Caco-2 (cell line): ENCODE results near the gene TRAM2. TPM values are rescaled to one million over a fixed set of nuclear protein-coding genes. Genes with fewer than 3 reads are reported as not detected.

Source experiments
- BruUV-seq: library from RNA; stranded (reverse); fragments of 400-500 nt; replicated peaks from 2 replicates; lab custom pipeline; 2021; lab: Mats Ljungman, UMichigan
- CTCF ChIA-PET: fragments of 300-600 bp; sonication (Branson Sonifier 250); formaldehyde crosslinking; loops from one replicate; lab custom pipeline; 2022; ENCODE audit warnings: antibody characterized with exemption; lab: Charles Lee
- POLR2A ChIA-PET: fragments of 300-600 bp; sonication (Branson Sonifier 250); formaldehyde crosslinking; loops from one replicate; lab custom pipeline; 2022; ENCODE audit warnings: antibody characterized with exemption; lab: Charles Lee
- DNase-seq, 2 experiments: peaks; one replicate each; pipeline versions ENCODE4 v3.0.0 to v3.0.0-alpha.2; 2020 to 2022
- H3K27me3 ChIP-seq: replicated peaks from 2 replicates; pipeline ENCODE4 v1.6.0; 2011; ENCODE audit warnings: low read length; ENCODE audit not compliant: control insufficient read depth, insufficient read depth
- H3K36me3 ChIP-seq: 2 replicates; pipeline ENCODE4 v1.5.1; 2011; ENCODE audit warnings: low read length; ENCODE audit not compliant: control insufficient read depth, insufficient read depth
- H3K4me1 ChIP-seq: fragments of 250-450 bp; sonication (Bioruptor Pico); 2 replicates; pipeline ENCODE4 v1.5.1; 2020; ENCODE audit warnings: mild to moderate bottlenecking
- H3K4me3 ChIP-seq: 2 replicates; pipeline ENCODE4 v1.5.1; 2011; ENCODE audit warnings: low read depth, mild to moderate bottlenecking, control low read depth, low read length
- H3K9me3 ChIP-seq: fragments of 250-450 bp; sonication (Bioruptor Pico); 2 replicates; pipeline ENCODE4 v1.5.1; 2020; ENCODE audit warnings: mild to moderate bottlenecking, moderate library complexity
- H3K27ac Mint-ChIP-seq: one replicate; pipeline ENCODE4 v1.8.0; 2022; ENCODE audit warnings: mixed read lengths; ENCODE audit not compliant: unreplicated experiment
- H3K27me3 Mint-ChIP-seq: one replicate; pipeline ENCODE4 v1.8.0; 2022; ENCODE audit warnings: mixed read lengths; ENCODE audit not compliant: insufficient read depth, unreplicated experiment
- H3K36me3 Mint-ChIP-seq: one replicate; pipeline ENCODE4 v1.8.0; 2022; ENCODE audit warnings: mild to moderate bottlenecking, mixed read lengths; ENCODE audit not compliant: insufficient read depth, unreplicated experiment
- H3K4me1 Mint-ChIP-seq: one replicate; pipeline ENCODE4 v1.8.0; 2022; ENCODE audit warnings: low read depth, mixed read lengths; ENCODE audit not compliant: unreplicated experiment
- H3K4me3 Mint-ChIP-seq: one replicate; pipeline ENCODE4 v1.8.0; 2022; ENCODE audit warnings: mild to moderate bottlenecking, moderate library complexity, mixed read lengths; ENCODE audit not compliant: unreplicated experiment
- H3K9me3 Mint-ChIP-seq: one replicate; pipeline ENCODE4 v1.8.0; 2022; ENCODE audit warnings: mixed read lengths; ENCODE audit not compliant: unreplicated experiment
- intact Hi-C: fragments of 100-400 bp; cut with micrococcal nuclease; formaldehyde crosslinking; loops from one replicate; pipeline ENCODE4 v1.10.0; 2022; ENCODE audit not compliant: unreplicated experiment
- total RNA-seq: library from RNA; stranded (reverse); gene quantifications from 2 replicates; pipeline ENCODE4 v1.2.3, GENCODE V29; 2022
- TF ChIP-seq, protein P1 (sequence below), 2 experiments: fragments of 200-600 bp in 1 of 2; IDR thresholded peaks; 1 replicate in 1 of 2; 2 replicates in 1 of 2; pipeline versions ENCODE4 v1.5.1 to v1.8.0; 2011 to 2022; ENCODE audit warnings: antibody characterized with exemption in 1 of 2, control low read depth in 1 of 2, inconsistent platforms in 1 of 2, low read depth in 1 of 2, low read length in 1 of 2, mild to moderate bottlenecking in 1 of 2, moderate library complexity in 1 of 2; ENCODE audit not compliant: insufficient read depth in 1 of 2, severe bottlenecking in 1 of 2, unreplicated experiment in 1 of 2

TRAM2 gene
- total RNA-seq, 1 experiment from 2014 or later = 71.6 TPM

DNA sequence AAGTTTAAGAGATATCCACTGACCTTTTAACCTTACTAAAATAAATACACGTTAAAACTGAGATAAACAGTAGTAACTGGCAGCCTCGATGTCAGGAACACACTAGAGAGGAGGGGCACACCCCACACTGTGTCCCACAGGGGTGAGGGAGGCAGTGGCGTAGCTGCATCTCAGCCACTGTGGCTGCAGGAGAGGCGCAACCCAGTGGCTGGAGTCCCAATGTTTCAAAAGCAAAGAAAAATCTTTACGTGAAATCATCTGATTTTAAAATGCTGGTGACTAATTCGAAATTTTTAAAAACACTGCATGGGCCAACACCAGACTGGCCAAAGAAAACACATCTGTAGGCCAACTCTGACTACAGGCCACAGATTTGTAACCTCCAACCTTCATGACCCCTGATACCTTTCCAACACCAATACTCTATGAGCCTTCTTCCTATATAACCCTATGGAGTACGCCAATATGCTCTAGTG is 54.7 kb downstream of the TRAM2 start:
- intact Hi-C loops = no loop called here
- no TSS peak for BruUV-seq
- ChIA-PET POLR2A (no interaction called here), CTCF (no interaction called here)
- DNase-seq = no peak
- Histone ChIP-seq H3K4me1 (peaks cover 14% of the 10 kb centered on the region), H3K36me3 (no peaks in the 10 kb centered on the region), H3K9me3 (no peaks in the 10 kb centered on the region), H3K27me3 (no peaks in the 10 kb centered on the region), H3K4me3 (no peak overlapping the region)
- Mint-ChIP-seq H3K27me3 (no peaks in the 10 kb centered on the region), H3K4me3 (no peak overlapping the region), H3K27ac (peak overlapping the region; percentile 23), H3K36me3 (peaks cover 12% of the 10 kb centered on the region), H3K4me1 (peaks cover 32% of the 10 kb centered on the region), H3K9me3 (no peaks in the 10 kb centered on the region)
- TF ChIP-seq, protein P1, sequence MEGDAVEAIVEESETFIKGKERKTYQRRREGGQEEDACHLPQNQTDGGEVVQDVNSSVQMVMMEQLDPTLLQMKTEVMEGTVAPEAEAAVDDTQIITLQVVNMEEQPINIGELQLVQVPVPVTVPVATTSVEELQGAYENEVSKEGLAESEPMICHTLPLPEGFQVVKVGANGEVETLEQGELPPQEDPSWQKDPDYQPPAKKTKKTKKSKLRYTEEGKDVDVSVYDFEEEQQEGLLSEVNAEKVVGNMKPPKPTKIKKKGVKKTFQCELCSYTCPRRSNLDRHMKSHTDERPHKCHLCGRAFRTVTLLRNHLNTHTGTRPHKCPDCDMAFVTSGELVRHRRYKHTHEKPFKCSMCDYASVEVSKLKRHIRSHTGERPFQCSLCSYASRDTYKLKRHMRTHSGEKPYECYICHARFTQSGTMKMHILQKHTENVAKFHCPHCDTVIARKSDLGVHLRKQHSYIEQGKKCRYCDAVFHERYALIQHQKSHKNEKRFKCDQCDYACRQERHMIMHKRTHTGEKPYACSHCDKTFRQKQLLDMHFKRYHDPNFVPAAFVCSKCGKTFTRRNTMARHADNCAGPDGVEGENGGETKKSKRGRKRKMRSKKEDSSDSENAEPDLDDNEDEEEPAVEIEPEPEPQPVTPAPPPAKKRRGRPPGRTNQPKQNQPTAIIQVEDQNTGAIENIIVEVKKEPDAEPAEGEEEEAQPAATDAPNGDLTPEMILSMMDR (IDR thresholded peaks at IDR 0.05; ENCODE audit: insufficient read depth in 1 of 2, low read depth in 1 of 2, low read length in 1 of 2, severe bottlenecking in 1 of 2, unreplicated experiment in 1 of 2) = no peak

DNA sequence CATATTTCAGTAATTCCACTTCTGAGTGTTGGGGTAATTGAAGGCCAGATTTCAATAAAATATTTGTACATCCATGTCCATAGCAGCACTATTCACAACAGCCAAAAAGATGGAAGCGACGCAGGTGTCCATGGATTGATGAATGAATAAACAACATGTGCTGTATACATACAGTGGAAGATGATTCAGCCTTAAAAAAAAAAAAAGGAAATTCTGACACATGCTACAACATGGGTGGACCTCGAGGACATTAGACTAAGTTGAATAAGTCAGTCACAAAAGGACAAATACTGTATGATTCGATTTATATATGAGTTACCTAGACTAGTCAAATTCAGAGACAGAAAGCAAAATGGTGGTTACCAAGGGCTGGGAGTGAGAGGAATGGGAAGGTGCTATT is 57.2 kb downstream of the TRAM2 start:
- intact Hi-C loops = loop anchor here (5.0 kb wide), 1 partner anchor 58 kb away; the partner anchor contains the start of gene TRAM2

DNA sequence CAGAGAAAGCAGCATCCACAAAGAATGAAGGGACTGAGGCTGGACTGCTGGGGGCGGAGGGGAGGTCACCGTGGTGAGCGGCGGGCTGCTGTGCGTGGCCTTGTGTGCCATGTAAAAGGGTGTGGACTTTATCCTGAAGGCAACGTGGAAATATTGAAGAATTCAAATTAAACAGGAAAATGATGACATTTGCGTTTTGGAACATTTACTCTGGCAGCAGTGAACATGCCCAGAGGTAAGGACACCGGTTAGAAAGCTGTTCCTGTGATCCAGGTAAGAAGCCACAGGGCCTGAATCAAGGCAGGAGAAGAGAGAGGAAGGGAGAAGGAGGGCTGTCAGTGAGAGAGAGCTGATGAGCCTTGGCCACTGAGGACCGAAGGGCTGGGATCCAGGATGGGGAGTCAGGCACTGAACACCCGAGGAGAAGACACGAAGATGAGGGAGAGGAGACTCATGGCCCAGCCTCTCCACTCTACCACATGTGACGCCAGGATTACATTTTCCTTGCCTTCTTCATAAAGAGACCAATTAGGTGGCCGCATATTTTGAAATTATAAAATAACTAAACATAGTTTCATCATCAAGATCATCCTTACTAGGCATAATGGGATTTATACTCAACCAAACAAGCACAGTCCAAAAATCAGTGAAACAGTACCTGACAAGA is 58.4 kb downstream of the TRAM2 start:
- Histone ChIP-seq H3K4me3 (no peak overlapping the region), H3K27me3 (no peaks in the 10 kb centered on the region), H3K9me3 (no peaks in the 10 kb centered on the region), H3K36me3 (peaks cover 3% of the 10 kb centered on the region), H3K4me1 (peaks cover 36% of the 10 kb centered on the region)
- TF ChIP-seq, protein P1 (IDR thresholded peaks at IDR 0.05; ENCODE audit: insufficient read depth in 1 of 2, low read depth in 1 of 2, low read length in 1 of 2, severe bottlenecking in 1 of 2, unreplicated experiment in 1 of 2) = no peak
- no TSS peak for BruUV-seq
- peak overlapping the region; percentile 86 for H3K27ac Mint-ChIP-seq
- intact Hi-C loops = loop anchor here (5.0 kb wide), 1 partner anchor 59 kb away; the partner anchor contains the start of gene TRAM2
- no peaks in the 10 kb centered on the region for H3K9me3 Mint-ChIP-seq
- H3K4me1 Mint-ChIP-seq = peaks cover 47% of the 10 kb centered on the region
- peaks cover 35% of the 10 kb centered on the region for H3K36me3 Mint-ChIP-seq
- ChIA-PET POLR2A (no interaction called here), CTCF (no interaction called here)
- H3K27me3 Mint-ChIP-seq = no peaks in the 10 kb centered on the region
- DNase-seq = no peak
- H3K4me3 Mint-ChIP-seq = no peak overlapping the region

More for the DNA sequence above, 57.2 kb downstream of the TRAM2 start:
- H3K27me3 ChIP-seq = no peaks in the 10 kb centered on the region
- no peaks in the 10 kb centered on the region for H3K9me3 ChIP-seq
- BruUV-seq = no TSS peak
- no peaks in the 10 kb centered on the region for H3K27me3 Mint-ChIP-seq
- no peak overlapping the region for H3K27ac Mint-ChIP-seq
- H3K4me1 ChIP-seq = peaks cover 31% of the 10 kb centered on the region
- H3K36me3 Mint-ChIP-seq = peaks cover 23% of the 10 kb centered on the region
- POLR2A ChIA-PET = no interaction called here
- H3K4me3 Mint-ChIP-seq = no peak overlapping the region
- DNase-seq = no peak
- no peaks in the 10 kb centered on the region for H3K9me3 Mint-ChIP-seq
- no peak overlapping the region for H3K4me3 ChIP-seq
- CTCF ChIA-PET = no interaction called here
- TF ChIP-seq, protein P1 (IDR thresholded peaks at IDR 0.05; ENCODE audit: insufficient read depth in 1 of 2, low read depth in 1 of 2, low read length in 1 of 2, severe bottlenecking in 1 of 2, unreplicated experiment in 1 of 2) = no peak
- H3K4me1 Mint-ChIP-seq = peaks cover 35% of the 10 kb centered on the region
- peaks cover 2% of the 10 kb centered on the region; the same call in 1 of the 2 replicates for H3K36me3 ChIP-seq
